ENCODE data around the gene SH3D21.

The SH3D21 gene

DNA sequence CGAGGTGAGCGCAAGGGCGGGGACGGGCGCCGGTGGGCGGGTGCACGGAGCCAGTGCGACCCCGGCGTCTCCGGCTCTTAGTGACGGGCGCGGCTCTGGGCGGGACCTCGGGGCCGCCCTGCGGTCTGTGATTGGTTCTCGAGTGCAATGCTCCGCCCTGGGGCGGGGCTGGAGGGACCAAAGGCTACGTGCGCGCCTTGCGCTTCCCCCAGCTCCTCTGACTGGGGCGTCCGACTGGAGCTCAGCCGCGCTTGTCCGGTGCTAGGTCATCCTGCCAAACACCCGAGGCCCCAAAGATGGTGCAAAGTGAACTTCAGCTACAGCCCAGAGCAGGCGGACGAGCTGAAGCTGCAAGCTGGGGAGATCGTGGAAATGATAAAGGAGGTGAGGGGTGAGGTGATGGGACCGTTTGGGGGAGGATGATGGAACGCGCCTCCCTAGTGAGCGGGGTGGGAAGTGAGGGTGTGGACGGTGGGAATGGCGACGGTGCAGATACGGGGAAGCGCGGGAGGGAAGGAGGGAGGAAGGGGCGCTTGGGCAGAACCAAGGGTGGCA is 811 bp downstream of the SH3D21 start (continued):
- no peak for TF ChIP-seq TSHZ1 (tag by site-specific recombination; IDR thresholded peaks at IDR 0.05; ENCODE audit: borderline replicate concordance)
- peak; percentile 57; the same call in 1 of the 2 replicates for TF ChIP-seq KLF16 (tag by site-specific recombination; IDR thresholded peaks at IDR 0.05)
- TF ChIP-seq HOXC10 (CRISPR knock-in tag; IDR thresholded peaks at IDR 0.05) = no peak
- TF ChIP-seq FEZF1 (tag by site-specific recombination; IDR thresholded peaks at IDR 0.05) = no peak
- TF ChIP-seq ZNF843 (tag by site-specific recombination; IDR thresholded peaks at IDR 0.05) = no peak
- no peak for TF ChIP-seq ZNF692 (tag by site-specific recombination; IDR thresholded peaks at IDR 0.05)
- 0 out of 2 replicates have a peak, but pooled peaks have one; percentile 10 for TF ChIP-seq ZEB2 (tag by site-specific recombination; IDR thresholded peaks at IDR 0.05)
- no peak for TF ChIP-seq ZNF140 (tag by site-specific recombination; IDR thresholded peaks at IDR 0.05)
- TF ChIP-seq ZNF335 (tag by site-specific recombination; conservative IDR thresholded peaks at IDR 0.05) = peak; percentile 54
- TF ChIP-seq ZNF354C (tag by site-specific recombination; IDR thresholded peaks at IDR 0.05; ENCODE audit: borderline replicate concordance, low read depth) = no peak
- no peak for TF ChIP-seq BCL6B (tag by site-specific recombination; IDR thresholded peaks at IDR 0.05)
- TF ChIP-seq ZNF184 (tag by site-specific recombination; IDR thresholded peaks at IDR 0.05) = no peak
- TF ChIP-seq, protein P1, sequence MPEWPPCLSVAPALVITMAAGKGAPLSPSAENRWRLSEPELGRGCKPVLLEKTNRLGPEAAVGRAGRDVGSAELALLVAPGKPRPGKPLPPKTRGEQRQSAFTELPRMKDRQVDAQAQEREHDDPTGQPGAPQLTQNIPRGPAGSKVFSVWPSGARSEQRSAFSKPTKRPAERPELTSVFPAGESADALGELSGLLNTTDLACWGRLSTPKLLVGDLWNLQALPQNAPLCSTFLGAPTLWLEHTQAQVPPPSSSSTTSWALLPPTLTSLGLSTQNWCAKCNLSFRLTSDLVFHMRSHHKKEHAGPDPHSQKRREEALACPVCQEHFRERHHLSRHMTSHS (tag by site-specific recombination; IDR thresholded peaks at IDR 0.05) = no peak
- TF ChIP-seq ZNF707 (tag by site-specific recombination; IDR thresholded peaks at IDR 0.05) = no peak
- TF ChIP-seq REST (tag by site-specific recombination; IDR thresholded peaks at IDR 0.05) = no peak
- peak; percentile 70; the same call in 1 of the 2 replicates for TF ChIP-seq EGR2 (tag by site-specific recombination; IDR thresholded peaks at IDR 0.05; ENCODE audit: low read depth)
- TF ChIP-seq SP7 (tag by site-specific recombination; IDR thresholded peaks at IDR 0.05) = peak; percentile 56
- TF ChIP-seq GLI4 (tag by site-specific recombination; IDR thresholded peaks at IDR 0.05) = no peak; the same call in 1 of the 2 replicates
- TF ChIP-seq ZNF133 (tag by site-specific recombination; IDR thresholded peaks at IDR 0.05) = no peak
- TF ChIP-seq ZNF391 (tag by site-specific recombination; IDR thresholded peaks at IDR 0.05; ENCODE audit: borderline replicate concordance, low read depth) = peak; percentile 58; the same call in 1 of the 2 replicates
- TF ChIP-seq, protein P2, sequence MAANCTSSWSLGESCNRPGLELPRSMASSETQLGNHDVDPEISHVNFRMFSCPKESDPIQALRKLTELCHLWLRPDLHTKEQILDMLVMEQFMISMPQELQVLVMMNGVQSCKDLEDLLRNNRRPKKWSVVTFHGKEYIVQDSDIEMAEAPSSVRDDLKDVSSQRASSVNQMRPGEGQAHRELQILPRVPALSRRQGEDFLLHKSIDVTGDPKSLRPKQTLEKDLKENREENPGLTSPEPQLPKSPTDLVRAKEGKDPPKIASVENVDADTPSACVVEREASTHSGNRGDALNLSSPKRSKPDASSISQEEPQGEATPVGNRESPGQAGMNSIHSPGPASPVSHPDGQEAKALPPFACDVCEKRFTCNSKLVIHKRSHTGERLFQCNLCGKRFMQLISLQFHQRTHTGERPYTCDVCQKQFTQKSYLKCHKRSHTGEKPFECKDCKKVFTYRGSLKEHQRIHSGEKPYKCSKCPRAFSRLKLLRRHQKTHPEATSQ (tag by site-specific recombination; IDR thresholded peaks at IDR 0.05) = no peak
- no peak for TF ChIP-seq OSR2 (tag by site-specific recombination; IDR thresholded peaks at IDR 0.05)
- TF ChIP-seq ZBTB11 (tag by site-specific recombination; conservative IDR thresholded peaks at IDR 0.05; ENCODE audit: low read depth) = peak; percentile 55; the same call in 1 of the 2 replicates
- peak; percentile 84 for TF ChIP-seq ZBTB7A (tag by site-specific recombination; IDR thresholded peaks at IDR 0.05; ENCODE audit: low read depth)

Measured in HEK293 (cell line).